SK-N-SH (cell line): ENCODE data around the gene NTNG2.

ENCODE experiments used
- CTCF ChIP-seq: fragments of 200-600 bp; sonication (generic); IDR thresholded peaks from 2 replicates; pipeline ENCODE4 v1.6.1; 2017; ENCODE audit warnings: antibody characterized with exemption, mild to moderate bottlenecking, moderate library complexity
- EP300 ChIP-seq, 2 experiments: IDR thresholded peaks; 2 replicates each; pipeline versions ENCODE4 v1.4.0 to v1.6.1; 2012; ENCODE audit warnings: borderline replicate concordance in 1 of 2, low read depth in 1 of 2, low read length in 1 of 2
- EZH2phosphoT487 ChIP-seq: fragments of 200-600 bp; sonication (generic); IDR thresholded peaks from 2 replicates; pipeline ENCODE4 v1.6.1; 2017; ENCODE audit warnings: low read depth, mixed run types, mild to moderate bottlenecking, antibody characterized with exemption, moderate library complexity, borderline replicate concordance
- GATA2 ChIP-seq: sonication (generic); formaldehyde crosslinking; IDR thresholded peaks from 2 replicates; pipeline ENCODE4 v1.5.0; 2020; ENCODE audit warnings: mild to moderate bottlenecking, missing genetic modification reagents
- MAX ChIP-seq: IDR thresholded peaks from 2 replicates; pipeline ENCODE4 v1.4.0; 2012; ENCODE audit warnings: low read depth
- MXI1 ChIP-seq: IDR thresholded peaks from 2 replicates; pipeline ENCODE4 v1.6.1; 2012; ENCODE audit warnings: mild to moderate bottlenecking, low read depth, low read length, improper control_type of control experiment
- PBX3 ChIP-seq: IDR thresholded peaks from 2 replicates; pipeline ENCODE4; 2012
- POLR2AphosphoS5 ChIP-seq: IDR thresholded peaks from 2 replicates; pipeline ENCODE4 v1.6.1; 2012; ENCODE audit warnings: low read depth, low read length
- RFX5 ChIP-seq: IDR thresholded peaks from 2 replicates; pipeline ENCODE4 v1.6.1; 2012; ENCODE audit warnings: mild to moderate bottlenecking, improper control_type of control experiment, low read length
- SMC3 ChIP-seq: IDR thresholded peaks from 2 replicates; pipeline ENCODE4 v1.6.1; 2012; ENCODE audit warnings: low read depth, low read length, improper control_type of control experiment
- TCF12 ChIP-seq: IDR thresholded peaks from 2 replicates; pipeline ENCODE4 v1.4.0; 2012
- USF1 ChIP-seq: IDR thresholded peaks from 2 replicates; pipeline ENCODE4 v1.4.0; 2012; ENCODE audit warnings: low read depth, borderline replicate concordance

GRCh38 chr9:132183715-132184114 is 21.9 kb downstream of the NTNG2 start:
- TF ChIP-seq TCF12 (no peak), SMC3 (no peak), CTCF (no peak), EP300 (IDR thresholded peaks at IDR 0.05; ENCODE audit: borderline replicate concordance in 1 of 2, low read depth in 1 of 2, low read length in 1 of 2) (no peak), RFX5 (no peak), MXI1 (no peak), POLR2AphosphoS5 (no peak), MAX (no peak), GATA2 (CRISPR knock-in tag) (no peak), PBX3 (no peak), USF1 (no peak), EZH2phosphoT487 (no peak)
